Measurements from ENCODE around the gene GP1BA. TPM values are rescaled to one million over a fixed set of nuclear protein-coding genes. Genes with fewer than 3 reads are reported as not detected.

GP1BA gene
- polyA plus RNA-seq, 1 donor (not counting 4 experiments of a cell fraction or from before 2014, with no cell fraction given): not detected

DNA sequence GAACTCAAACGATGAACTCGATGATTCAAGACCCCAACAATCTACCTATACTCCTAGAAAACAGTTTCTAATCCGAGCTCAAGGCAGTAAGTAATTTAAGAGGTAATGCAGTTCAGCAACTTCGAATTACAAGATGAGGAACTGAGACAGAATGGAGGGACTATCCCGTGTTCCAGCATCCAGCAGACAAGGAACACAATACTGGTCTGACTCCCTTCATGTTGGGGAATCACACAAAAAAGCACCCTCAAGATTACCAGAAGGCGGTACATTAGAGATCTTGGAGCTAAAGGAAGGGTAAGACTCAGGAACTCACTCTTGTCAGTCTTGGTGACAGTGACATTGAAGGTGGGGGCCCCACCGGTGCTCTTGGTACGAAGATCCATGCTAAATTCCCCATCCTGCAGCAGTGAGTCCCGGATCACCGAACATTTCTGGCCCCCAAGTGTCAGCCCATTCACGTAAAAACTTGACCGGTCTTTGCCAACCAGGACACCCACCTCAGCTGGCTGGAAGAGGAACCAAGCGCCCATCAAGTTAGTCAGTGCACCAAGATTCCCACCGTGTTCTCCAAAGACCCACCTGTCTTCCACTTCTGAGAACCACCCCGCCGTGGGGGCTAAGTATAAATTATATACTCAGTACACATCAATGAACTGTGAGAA, 14.4 kb downstream of the GP1BA start:
- Histone ChIP-seq H3K36me3 (ENCODE audit: control insufficient read depth in 2 of 2, extremely low read depth in 1 of 2, insufficient read depth in 2 of 2, low read length in 2 of 2) (peaks cover 27 to 34% of the 10 kb centered on the region in 2 experiments), H3K9me3 (ENCODE audit: control insufficient read depth, low read depth, low read length) (no peaks in the 10 kb centered on the region), H3K79me2 (ENCODE audit: control insufficient read depth, insufficient read depth, low read length) (peaks cover 52% of the 10 kb centered on the region), H3K27me3 (ENCODE audit: control insufficient read depth, extremely low read depth, insufficient read depth, low read length) (no peaks in the 10 kb centered on the region), H3K4me1 (ENCODE audit: control insufficient read depth, extremely low read depth, insufficient read depth, low read length) (peaks cover 40% of the 10 kb centered on the region), H3K9ac (ENCODE audit: control insufficient read depth, extremely low read depth, insufficient read depth, low read length) (peak overlapping the region; percentile 94), H3K4me2 (ENCODE audit: control insufficient read depth, extremely low read depth, insufficient read depth, low read depth, low read length) (peak overlapping the region; percentile 100), H3K27ac (ENCODE audit: control insufficient read depth, insufficient read depth, low read length) (peak overlapping the region; percentile 89), H3K9me1 (ENCODE audit: control insufficient read depth, extremely low read depth, insufficient read depth, low read length) (no peaks in the 10 kb centered on the region), H2AFZ (ENCODE audit: control insufficient read depth, low read length) (no peak overlapping the region), H4K20me1 (ENCODE audit: control insufficient read depth, extremely low read depth, insufficient read depth, low read length) (peaks cover 15% of the 10 kb centered on the region), H3K4me3 (ENCODE audit: control insufficient read depth in 2 of 3, extremely low read depth in 1 of 3, insufficient read depth in 2 of 3, low read depth in 1 of 3, low read length in 3 of 3) (peak overlapping the region; percentile 96 to 99 (median 97))
- TF ChIP-seq, protein P1, sequence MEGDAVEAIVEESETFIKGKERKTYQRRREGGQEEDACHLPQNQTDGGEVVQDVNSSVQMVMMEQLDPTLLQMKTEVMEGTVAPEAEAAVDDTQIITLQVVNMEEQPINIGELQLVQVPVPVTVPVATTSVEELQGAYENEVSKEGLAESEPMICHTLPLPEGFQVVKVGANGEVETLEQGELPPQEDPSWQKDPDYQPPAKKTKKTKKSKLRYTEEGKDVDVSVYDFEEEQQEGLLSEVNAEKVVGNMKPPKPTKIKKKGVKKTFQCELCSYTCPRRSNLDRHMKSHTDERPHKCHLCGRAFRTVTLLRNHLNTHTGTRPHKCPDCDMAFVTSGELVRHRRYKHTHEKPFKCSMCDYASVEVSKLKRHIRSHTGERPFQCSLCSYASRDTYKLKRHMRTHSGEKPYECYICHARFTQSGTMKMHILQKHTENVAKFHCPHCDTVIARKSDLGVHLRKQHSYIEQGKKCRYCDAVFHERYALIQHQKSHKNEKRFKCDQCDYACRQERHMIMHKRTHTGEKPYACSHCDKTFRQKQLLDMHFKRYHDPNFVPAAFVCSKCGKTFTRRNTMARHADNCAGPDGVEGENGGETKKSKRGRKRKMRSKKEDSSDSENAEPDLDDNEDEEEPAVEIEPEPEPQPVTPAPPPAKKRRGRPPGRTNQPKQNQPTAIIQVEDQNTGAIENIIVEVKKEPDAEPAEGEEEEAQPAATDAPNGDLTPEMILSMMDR (optimal IDR thresholded peaks at IDR 0.05 in 1 of 3, IDR thresholded peaks at IDR 0.05 in 1 of 3, conservative IDR thresholded peaks at IDR 0.05 in 1 of 3; ENCODE audit: extremely low read depth in 1 of 3, insufficient read depth in 2 of 3, low read length in 3 of 3): no peak
- TF ChIP-seq EZH2 (IDR thresholded peaks at IDR 0.05; ENCODE audit: low read length): no peak
- dilution Hi-C loops (cut with MboI; ENCODE audit: extremely low pct_ligation_motif_present, low sequenced_read_pairs): loop anchor here (10.0 kb wide), 1 partner anchor 58 kb away; no protein-coding TSS in a partner anchor
- DNase-seq (ENCODE audit: low read depth, low spot score): no peak
- FAIRE-seq: no peak

DNA sequence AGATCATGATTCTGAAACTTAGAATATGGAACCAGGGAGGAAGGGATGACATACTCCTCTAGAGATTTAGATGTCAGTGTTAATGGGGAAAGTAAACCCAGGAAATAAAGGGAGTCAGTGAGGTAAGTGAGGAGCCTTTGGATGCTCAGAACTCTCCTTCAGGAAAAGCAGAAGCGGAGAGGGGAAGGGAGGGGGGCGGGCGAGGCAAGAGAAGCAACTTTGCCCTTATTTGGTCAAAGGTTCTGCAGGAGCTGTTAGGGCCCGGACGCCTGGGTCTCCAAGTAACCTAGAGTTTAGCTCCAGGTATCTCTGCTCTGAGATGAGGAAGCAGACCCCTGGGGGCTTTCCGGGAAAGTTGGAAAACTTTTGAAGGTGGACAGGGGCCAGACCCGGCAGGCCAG, 14.9 kb downstream of the GP1BA start:
- H3K4me3 ChIP-seq (ENCODE audit: control insufficient read depth in 2 of 3, extremely low read depth in 1 of 3, insufficient read depth in 2 of 3, low read depth in 1 of 3, low read length in 3 of 3): peak overlapping the region; percentile 96 to 99 (median 97)
- DNase-seq (ENCODE audit: low read depth, low spot score) (no peak), FAIRE-seq (no peak)
- TF ChIP-seq, protein P1 (optimal IDR thresholded peaks at IDR 0.05 in 1 of 3, IDR thresholded peaks at IDR 0.05 in 1 of 3, conservative IDR thresholded peaks at IDR 0.05 in 1 of 3; ENCODE audit: extremely low read depth in 1 of 3, insufficient read depth in 2 of 3, low read length in 3 of 3): no peak
- TF ChIP-seq EZH2 (IDR thresholded peaks at IDR 0.05; ENCODE audit: low read length): no peak
- peak overlapping the region; percentile 100 for H3K4me2 ChIP-seq (ENCODE audit: control insufficient read depth, extremely low read depth, insufficient read depth, low read depth, low read length)
- H4K20me1 ChIP-seq (ENCODE audit: control insufficient read depth, extremely low read depth, insufficient read depth, low read length): peaks cover 15% of the 10 kb centered on the region
- no peaks in the 10 kb centered on the region for H3K9me3 ChIP-seq (ENCODE audit: control insufficient read depth, low read depth, low read length)
- peaks cover 35% of the 10 kb centered on the region for H3K4me1 ChIP-seq (ENCODE audit: control insufficient read depth, extremely low read depth, insufficient read depth, low read length)
- H3K9me1 ChIP-seq (ENCODE audit: control insufficient read depth, extremely low read depth, insufficient read depth, low read length): no peaks in the 10 kb centered on the region
- dilution Hi-C loops (cut with MboI; ENCODE audit: extremely low pct_ligation_motif_present, low sequenced_read_pairs): loop anchor here (10.0 kb wide), 1 partner anchor 58 kb away; no protein-coding TSS in a partner anchor
- H2AFZ ChIP-seq (ENCODE audit: control insufficient read depth, low read length): no peak overlapping the region
- H3K36me3 ChIP-seq (ENCODE audit: control insufficient read depth in 2 of 2, extremely low read depth in 1 of 2, insufficient read depth in 2 of 2, low read length in 2 of 2): peaks cover 27 to 34% of the 10 kb centered on the region in 2 experiments
- peak overlapping the region; percentile 89 for H3K27ac ChIP-seq (ENCODE audit: control insufficient read depth, insufficient read depth, low read length)
- H3K27me3 ChIP-seq (ENCODE audit: control insufficient read depth, extremely low read depth, insufficient read depth, low read length): no peaks in the 10 kb centered on the region
- peaks cover 46% of the 10 kb centered on the region for H3K79me2 ChIP-seq (ENCODE audit: control insufficient read depth, insufficient read depth, low read length)
- peak overlapping the region; percentile 94 for H3K9ac ChIP-seq (ENCODE audit: control insufficient read depth, extremely low read depth, insufficient read depth, low read length)
